Occipital lobe (tissue), 2 donors: ENCODE data around the gene BEND5. TPM values are rescaled to one million over a fixed set of nuclear protein-coding genes. Genes with fewer than 3 reads are reported as not detected.

ENCODE experiments used
- DNase-seq: peaks from one replicate; lab custom pipeline; 2025; lab: John Stamatoyannopoulos, UW
- total RNA-seq: library from RNA; depleted of rRNA; stranded (reverse); fragments of >200 nt; gene quantifications from one replicate; pipeline ENCODE4 v1.2.3, GENCODE V29; 2014

BEND5 gene, protein sequence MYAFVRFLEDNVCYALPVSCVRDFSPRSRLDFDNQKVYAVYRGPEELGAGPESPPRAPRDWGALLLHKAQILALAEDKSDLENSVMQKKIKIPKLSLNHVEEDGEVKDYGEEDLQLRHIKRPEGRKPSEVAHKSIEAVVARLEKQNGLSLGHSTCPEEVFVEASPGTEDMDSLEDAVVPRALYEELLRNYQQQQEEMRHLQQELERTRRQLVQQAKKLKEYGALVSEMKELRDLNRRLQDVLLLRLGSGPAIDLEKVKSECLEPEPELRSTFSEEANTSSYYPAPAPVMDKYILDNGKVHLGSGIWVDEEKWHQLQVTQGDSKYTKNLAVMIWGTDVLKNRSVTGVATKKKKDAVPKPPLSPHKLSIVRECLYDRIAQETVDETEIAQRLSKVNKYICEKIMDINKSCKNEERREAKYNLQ
- 18.2 TPM for total RNA-seq

- DNase-seq: peak; percentile 71
These were observed at the start of gene BEND5 for GRCh38 chr1:48776393-48777218. Gene BEND5, minus strand, starts transcription at chr1:48776891. Its CDS starts 60 bp downstream, at chr1:48776831.

DNA sequence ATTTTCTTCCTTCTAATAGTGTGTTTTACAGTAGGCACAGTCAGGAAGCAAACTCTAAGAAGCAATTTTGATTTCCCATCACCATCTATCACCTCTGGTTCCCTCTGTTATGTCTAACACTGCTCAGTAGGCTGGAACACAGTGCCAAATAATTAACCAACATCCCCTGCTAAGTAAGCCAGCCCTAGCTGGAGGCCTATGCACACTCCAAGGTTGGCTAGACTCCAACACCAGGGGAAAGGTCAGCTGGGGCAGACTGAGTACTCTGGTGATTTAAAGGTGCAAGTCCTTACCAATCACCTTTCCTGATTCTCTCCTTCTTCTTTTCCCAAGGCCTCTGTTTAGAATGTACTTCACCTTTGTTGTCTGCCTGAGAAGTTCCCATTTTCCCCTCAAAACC, 46.5 kb upstream of the BEND5 start:
- no peak for DNase-seq

DNA sequence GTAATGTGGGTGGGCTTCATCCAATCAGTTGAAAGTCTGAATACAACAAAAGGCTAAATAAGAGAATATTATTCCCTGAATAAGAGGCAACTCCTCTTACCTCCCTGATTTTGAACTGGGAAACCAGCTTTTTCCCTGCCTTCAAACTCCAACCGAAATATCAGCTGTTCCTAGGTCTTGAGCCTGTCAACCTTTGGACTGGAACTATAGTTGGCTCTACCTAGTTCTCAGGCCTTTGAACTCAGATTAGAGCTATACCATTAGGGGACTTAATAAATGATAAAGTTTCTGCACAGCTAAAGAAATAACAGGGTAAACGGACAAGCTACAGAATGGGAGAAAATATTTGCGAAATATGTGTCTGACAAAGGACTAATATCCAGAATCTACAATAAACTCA, 43.8 kb upstream of the BEND5 start:
- no peak for DNase-seq

DNA sequence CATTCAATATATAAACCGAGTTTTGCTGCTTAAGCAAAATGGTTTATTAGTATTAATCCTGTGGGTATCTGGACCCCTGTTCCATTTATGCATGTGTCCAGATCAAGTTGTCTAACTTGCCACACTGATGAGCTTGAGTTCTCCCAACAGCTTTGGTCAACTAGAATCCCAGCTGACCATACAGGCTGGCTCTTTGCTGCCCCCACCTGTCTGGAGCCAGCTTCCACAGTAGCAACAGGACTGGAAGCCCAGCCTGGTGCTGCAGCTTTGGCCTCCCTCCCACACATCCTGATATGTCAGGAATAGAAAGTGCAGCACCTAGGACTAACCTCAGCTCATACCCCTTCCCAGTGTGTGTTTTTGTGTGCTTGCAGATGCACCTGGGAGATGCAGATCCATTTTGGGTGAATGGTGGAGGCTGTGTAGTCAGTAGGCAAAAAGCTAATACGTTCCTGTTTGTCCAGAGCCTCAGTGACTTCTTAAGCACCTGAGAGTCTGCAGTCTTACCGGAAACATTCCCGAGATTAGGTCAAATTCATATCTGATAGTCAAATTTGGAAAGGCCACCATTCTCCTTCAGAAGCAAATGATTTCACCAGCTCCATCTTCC, 40.9 kb upstream of the BEND5 start:
- peak; percentile 4 for DNase-seq

GRCh38 chr1:48810740-48811139, 34.0 kb upstream of the BEND5 start:
- DNase-seq: no peak

GRCh38 chr1:48808496-48808895, 31.8 kb upstream of the BEND5 start:
- no peak for DNase-seq

GRCh38 chr1:48807554-48808260, 31.0 kb upstream of the BEND5 start:
- no peak for DNase-seq

GRCh38 chr1:48803474-48803873, 26.8 kb upstream of the BEND5 start:
- no peak for DNase-seq

- no peak for DNase-seq
These were observed 18.1 kb upstream of the BEND5 start for GRCh38 chr1:48794816-48795215.

DNA sequence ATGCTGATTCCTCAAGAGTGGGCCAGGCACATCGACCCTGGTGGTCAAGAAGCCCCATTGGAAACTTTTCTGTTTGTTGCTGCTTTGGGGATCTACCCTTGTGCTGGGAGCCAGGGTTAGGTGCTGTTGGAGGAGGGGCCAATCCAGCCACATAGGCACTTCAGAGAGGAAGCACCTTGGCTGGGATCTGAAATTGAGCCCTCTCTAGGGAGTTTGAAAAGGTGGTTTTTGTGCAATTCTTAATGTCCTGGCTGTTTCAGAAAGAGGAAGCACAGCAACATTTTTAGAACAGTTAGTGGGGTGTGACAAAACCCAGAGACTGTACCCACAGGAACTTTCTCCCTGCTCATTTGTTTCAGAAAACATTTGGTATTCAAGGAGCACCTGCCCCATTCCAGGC, 17.2 kb upstream of the BEND5 start:
- no peak for DNase-seq

DNA sequence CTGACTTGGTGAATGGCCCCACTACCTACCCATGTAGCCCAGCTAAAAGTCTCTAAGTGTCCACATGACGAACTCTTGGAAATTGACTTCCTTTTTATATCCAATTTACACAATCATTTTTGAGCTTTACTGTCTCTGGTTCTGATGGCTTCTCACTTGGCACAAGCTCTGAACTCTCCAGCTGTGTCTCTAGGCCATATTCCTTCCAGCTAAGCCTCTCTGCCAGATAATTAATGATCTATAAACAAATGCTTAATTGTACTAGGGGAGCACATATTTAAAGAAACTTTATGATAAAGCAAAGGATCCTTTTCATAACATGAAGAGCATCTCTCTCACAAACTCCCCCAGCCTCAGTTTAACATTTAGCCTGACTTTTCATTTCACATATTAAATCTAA, 16.3 kb upstream of the BEND5 start:
- no peak for DNase-seq

DNA sequence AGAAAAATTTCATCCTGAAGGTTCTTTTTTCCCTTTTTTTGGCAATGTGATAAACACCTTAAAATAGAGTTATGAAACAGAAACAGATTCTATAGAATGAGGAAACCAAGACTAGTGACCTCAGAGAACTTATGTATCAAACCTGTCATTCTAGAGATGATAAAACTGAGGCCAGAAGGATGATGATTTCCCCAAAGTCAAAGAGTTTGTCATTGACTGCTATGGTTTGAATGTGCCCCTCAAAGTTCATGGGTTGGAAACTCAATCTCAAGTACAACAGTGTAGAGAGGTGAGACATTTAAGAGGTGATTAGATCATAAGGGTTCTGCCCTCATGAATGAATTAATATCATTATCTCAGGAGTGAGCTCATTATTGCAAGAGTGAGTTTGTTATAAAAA, 13.7 kb upstream of the BEND5 start:
- DNase-seq: no peak

GRCh38 chr1:48789903-48790302, 13.2 kb upstream of the BEND5 start:
- DNase-seq: no peak

GRCh38 chr1:48785869-48786268, 9.2 kb upstream of the BEND5 start:
- DNase-seq: no peak

GRCh38 chr1:48784301-48784700, 7.6 kb upstream of the BEND5 start:
- DNase-seq: no peak

GRCh38 chr1:48777219-48777895, 666 bp upstream of the BEND5 start:
- peak; percentile 15 for DNase-seq

GRCh38 chr1:48775831-48776392, 779 bp downstream of the BEND5 start:
- no peak for DNase-seq

GRCh38 chr1:48773133-48773532, 3.6 kb downstream of the BEND5 start:
- no peak for DNase-seq

- DNase-seq: no peak
These were observed 4.5 kb downstream of the BEND5 start for GRCh38 chr1:48772211-48772610.

DNA sequence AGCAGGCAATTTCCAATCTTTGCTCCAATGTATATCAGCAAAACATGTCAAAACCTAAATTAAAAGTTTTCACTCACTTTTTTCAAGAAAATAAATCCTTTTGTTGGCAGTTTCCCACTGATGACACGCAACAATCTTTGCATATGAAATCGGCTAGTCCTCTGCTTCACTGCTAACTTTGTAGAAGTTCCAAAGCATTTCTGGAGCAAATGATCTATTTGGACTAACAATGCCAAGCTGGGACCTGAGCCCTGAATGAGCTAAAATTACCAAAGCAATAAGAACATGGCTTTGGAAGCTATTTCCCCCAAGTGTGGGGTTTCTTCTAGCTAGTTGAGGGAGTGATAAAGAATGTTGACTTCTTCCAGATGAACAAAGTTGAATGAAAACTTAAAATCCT, 5.1 kb downstream of the BEND5 start:
- DNase-seq: no peak
